PC-3 (cell line): Measurements from ENCODE around the gene SERINC2.

Experiments
- EZH2 ChIP-seq: fragments of 300-600 bp; sonication (generic); IDR thresholded peaks from one replicate; pipeline ENCODE4 v1.6.1; 2017; ENCODE audit warnings: antibody characterized with exemption, mild to moderate bottlenecking, low read length; ENCODE audit not compliant: unreplicated experiment
- EZH2phosphoT487 ChIP-seq: fragments of 300-600 bp; sonication (generic); IDR thresholded peaks from 2 replicates; pipeline ENCODE4 v1.6.1; 2018; ENCODE audit warnings: mild to moderate bottlenecking, antibody characterized with exemption, low read length, borderline replicate concordance

DNA sequence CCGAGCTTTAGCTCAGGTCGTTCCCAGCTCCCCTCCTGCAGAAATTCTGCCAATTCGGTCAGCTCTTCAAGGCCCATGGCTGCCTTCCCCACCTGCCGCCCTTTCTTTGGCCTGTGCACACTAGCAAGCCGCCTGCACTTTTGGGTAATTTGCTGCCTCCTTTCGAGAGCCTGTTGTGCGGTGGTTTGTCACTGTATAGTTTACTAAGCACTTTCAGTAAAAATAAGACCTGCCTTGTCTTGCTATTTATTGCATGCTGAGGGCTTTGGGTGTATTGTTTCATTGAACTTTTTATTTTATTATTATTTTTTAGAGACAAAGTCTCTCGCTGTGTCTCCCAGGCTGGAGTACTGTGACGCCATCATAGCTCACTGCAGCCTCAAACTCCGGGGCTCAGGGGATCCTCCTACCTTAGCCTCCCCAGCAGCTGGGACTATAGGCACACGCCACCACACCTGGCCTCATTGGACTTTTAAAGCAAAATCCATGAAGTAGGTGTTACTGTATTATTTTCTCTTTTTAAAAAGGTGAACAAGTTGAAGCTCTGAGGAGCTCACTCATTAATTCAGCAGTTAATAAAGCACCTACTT lies 39.0 kb upstream of the SERINC2 start:
- no peak for TF ChIP-seq EZH2phosphoT487
- no peak for TF ChIP-seq EZH2
